Lower lobe of right lung (tissue), 2 donors: ENCODE data around the gene PHF21B. TPM values are rescaled to one million over a fixed set of nuclear protein-coding genes. Genes with fewer than 3 reads are reported as not detected.
A peak's percentile ranks its signal among the peaks of the same experiment; 100 is the strongest.
"Not testable (repeated sequence)": the region's sequence is repeated elsewhere in the genome, so short reads cannot be mapped to it uniquely, and the experiment has no call there.

ENCODE experiments used
- ATAC-seq, 2 donors: fragments of 200-7000 bp; cut with Tn5 transposase; one replicate each; pipeline ENCODE4 v1.9.1; 2020 to 2022; ENCODE audit warnings: mild to moderate bottlenecking in 2 of 2, moderate library complexity in 2 of 2
- DNase-seq: peaks from one replicate; pipeline ENCODE4 v3.0.0-alpha.2; 2020
- H3K27ac ChIP-seq: fragments of 200-600 bp; one replicate; pipeline ENCODE4 v1.8.0; 2022
- H3K27me3 ChIP-seq: fragments of 200-600 bp; one replicate; pipeline ENCODE4 v1.8.0; 2022; ENCODE audit warnings: low read depth
- H3K36me3 ChIP-seq: fragments of 200-600 bp; one replicate; pipeline ENCODE4 v1.8.0; 2022; ENCODE audit warnings: mild to moderate bottlenecking
- H3K4me1 ChIP-seq: fragments of 200-600 bp; one replicate; pipeline ENCODE4 v1.8.0; 2022
- H3K4me3 ChIP-seq: fragments of 200-600 bp; one replicate; pipeline ENCODE4 v1.8.0; 2022; ENCODE audit warnings: mild to moderate bottlenecking
- H3K9me3 ChIP-seq: fragments of 200-600 bp; one replicate; pipeline ENCODE4 v1.8.0; 2022
- intact Hi-C: fragments of 100-400 bp; cut with DNase I; formaldehyde crosslinking; loops from one replicate; pipeline ENCODE4 v1.11.0; 2022
- total RNA-seq: library from RNA; stranded (reverse); fragmentation: NEBNext Ultra II Directional; extraction: Animal tissue kit (Norgen Biotek cat#: 25700); gene quantifications from one replicate; pipeline ENCODE4 v1.2.1, GENCODE V29; 2021
- TF ChIP-seq, protein P1 (sequence below): fragments of 200-600 bp; IDR thresholded peaks from one replicate; pipeline ENCODE4 v1.8.0; 2022; ENCODE audit warnings: antibody characterized with exemption, mild to moderate bottlenecking
- donor health status: DM: no; HTN: yes; CAD: no; lungs with severe emphysema.

Gene PHF21B
- total RNA-seq, 1 donor from 2014 or later = not detected

DNA sequence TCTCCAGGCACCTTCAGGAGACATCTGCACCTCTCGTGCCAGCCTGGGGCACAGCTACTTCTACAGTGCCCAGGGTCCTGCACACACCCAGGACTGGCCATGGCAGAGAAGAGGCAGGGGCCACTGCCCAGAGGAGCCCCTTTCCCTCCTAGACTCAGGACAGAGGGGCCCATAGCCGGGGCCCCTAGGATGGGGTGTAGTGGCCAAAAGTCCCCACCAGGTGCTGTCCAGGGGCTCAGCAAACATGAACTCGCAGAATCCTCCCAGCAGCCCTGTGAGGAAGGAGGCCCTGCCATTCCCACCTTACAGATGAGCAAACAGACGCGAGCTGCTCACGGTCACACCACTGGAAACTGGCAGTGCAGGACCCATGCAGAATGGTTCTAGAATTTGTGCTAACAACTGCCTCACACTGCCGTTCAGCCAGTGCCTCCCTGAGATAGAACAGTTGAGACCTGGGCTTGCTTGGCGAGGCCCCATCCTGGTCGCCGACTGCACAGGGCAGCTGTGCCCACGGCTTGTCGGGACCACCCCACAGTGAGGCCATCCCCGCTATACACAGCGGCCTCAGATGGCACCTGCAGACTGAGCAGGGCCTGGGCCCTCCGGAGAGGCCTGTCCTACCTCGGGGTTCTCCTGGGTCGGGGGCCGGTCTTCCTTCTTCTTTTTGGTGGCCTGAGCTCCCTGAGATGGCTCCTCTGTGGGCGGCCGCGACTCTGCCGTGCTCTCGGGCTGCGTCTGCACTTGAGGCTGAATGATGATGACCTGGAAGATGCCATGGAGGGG lies 96.4 kb downstream of the PHF21B start:
- intact Hi-C loops = no loop called here
- no peak overlapping the region for H3K27ac ChIP-seq
- no peaks in the 10 kb centered on the region for H3K4me1 ChIP-seq
- ATAC-seq (no peak), DNase-seq (peak; percentile 36)
- no peak overlapping the region for H3K4me3 ChIP-seq
- TF ChIP-seq, protein P1, sequence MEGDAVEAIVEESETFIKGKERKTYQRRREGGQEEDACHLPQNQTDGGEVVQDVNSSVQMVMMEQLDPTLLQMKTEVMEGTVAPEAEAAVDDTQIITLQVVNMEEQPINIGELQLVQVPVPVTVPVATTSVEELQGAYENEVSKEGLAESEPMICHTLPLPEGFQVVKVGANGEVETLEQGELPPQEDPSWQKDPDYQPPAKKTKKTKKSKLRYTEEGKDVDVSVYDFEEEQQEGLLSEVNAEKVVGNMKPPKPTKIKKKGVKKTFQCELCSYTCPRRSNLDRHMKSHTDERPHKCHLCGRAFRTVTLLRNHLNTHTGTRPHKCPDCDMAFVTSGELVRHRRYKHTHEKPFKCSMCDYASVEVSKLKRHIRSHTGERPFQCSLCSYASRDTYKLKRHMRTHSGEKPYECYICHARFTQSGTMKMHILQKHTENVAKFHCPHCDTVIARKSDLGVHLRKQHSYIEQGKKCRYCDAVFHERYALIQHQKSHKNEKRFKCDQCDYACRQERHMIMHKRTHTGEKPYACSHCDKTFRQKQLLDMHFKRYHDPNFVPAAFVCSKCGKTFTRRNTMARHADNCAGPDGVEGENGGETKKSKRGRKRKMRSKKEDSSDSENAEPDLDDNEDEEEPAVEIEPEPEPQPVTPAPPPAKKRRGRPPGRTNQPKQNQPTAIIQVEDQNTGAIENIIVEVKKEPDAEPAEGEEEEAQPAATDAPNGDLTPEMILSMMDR = no peak
- no peaks in the 10 kb centered on the region for H3K9me3 ChIP-seq
- no peaks in the 10 kb centered on the region for H3K36me3 ChIP-seq
- H3K27me3 ChIP-seq = peaks cover 9% of the 10 kb centered on the region

DNA sequence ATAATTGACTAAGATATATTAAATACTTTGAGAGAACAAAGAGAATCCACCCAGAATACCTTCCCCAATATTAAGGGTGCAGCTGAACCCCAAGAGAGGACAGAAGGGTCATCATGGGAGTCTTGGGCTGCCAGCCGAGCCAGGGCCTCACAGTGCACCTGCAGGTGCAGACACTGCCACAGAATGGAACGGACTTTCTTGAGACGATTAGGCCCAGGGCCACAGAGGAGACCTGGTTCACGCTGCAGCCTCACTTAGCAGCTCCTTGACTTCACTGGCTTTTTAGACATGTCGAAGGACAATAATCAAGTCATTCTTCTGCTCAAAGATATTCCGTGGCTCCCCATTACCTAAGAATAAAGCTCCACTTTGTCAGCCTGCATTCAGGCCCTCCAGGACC lies 100.6 kb downstream of the PHF21B start:
- Histone ChIP-seq H3K9me3 (no peaks in the 10 kb centered on the region), H3K4me3 (no peak overlapping the region), H3K27me3 (peaks cover 7% of the 10 kb centered on the region), H3K4me1 (no peaks in the 10 kb centered on the region), H3K36me3 (no peaks in the 10 kb centered on the region), H3K27ac (no peak overlapping the region)
- TF ChIP-seq, protein P1 = no peak
- intact Hi-C loops = no loop called here
- no peak for ATAC-seq
- DNase-seq = no peak

DNA sequence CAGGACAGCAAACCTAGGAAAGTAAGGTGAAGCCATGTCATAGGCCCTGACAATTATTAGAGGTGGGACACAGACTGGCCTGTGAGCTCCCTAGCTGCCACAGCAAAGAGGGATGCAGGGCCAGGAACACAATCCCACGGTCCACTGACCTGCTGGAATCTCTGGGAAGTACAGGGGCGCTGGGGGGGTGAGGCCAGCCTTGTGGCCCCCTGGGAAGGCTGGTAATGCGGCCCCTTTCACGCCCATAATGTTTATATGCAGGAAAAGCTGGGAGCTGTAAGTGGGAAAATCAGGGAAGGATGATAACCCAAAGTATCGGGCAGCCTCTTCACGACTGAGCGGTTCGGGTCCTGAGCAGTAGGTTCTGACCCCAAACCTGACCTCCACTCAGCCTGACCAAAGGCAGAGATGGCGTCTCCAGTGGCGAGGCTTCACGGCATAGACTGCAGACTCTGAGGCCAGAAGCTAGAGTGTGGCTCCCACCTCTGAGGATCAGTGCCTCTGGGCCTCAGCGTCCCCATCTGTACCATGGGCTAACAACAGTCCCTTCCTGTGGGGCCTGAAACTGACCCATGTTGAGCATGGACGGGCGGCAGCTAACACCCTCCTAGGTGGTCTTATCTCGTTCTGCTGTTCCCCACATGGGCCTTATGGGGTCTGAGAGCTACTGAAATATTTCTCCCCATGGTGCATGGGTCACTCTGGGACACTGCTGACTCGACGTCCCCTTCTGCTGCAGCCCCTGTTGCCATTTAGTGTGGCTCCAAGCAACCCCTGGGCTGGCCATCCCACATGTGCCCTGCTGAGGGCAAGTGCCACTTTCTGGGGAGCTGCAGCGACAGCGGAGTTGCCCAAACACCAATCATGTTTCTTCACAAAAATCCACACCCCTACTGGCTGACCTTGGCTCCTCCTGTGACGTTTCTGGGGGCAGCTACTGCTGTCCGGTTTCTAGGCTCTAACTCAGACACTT lies 101.8 kb downstream of the PHF21B start:
- peaks cover 6% of the 10 kb centered on the region for H3K27me3 ChIP-seq
- intact Hi-C loops = no loop called here
- no peaks in the 10 kb centered on the region for H3K9me3 ChIP-seq
- H3K27ac ChIP-seq = no peak overlapping the region
- TF ChIP-seq, protein P1 = no peak
- ATAC-seq (no peak), DNase-seq (no peak)
- no peak overlapping the region for H3K4me3 ChIP-seq
- H3K4me1 ChIP-seq = no peaks in the 10 kb centered on the region
- H3K36me3 ChIP-seq = no peaks in the 10 kb centered on the region

DNA sequence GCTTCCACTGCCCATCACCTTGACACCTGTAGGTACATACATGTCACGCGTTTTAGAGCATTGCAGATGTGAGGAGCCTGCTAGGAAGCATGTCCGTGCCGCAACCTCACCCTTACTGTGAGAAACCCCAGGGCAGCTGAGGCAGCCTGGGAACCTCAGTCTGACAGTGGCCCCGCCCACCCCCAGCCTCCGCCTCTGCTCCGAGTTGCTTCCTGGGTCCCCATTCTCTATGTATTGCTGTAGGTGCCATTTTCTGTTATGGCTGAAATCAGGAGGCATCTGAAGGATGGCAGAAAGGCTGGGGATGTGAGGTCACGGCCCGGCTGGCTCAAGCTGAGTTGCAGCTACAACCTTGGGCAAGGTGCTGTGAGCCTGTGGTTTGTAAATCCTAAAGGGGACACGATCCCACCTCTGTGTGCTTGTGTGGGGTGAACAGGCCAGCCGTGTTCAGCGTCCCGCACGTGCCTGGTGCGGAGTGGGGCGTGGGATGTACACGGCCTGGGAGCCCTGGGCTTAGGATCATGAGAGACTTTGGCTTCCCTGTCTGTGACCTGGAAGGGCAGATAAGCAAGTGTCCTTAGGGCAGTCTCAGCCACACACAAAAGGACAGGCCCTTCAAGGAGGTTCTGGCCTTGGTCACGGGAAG lies 102.7 kb downstream of the PHF21B start:
- Histone ChIP-seq H3K4me3 (no peak overlapping the region), H3K4me1 (no peaks in the 10 kb centered on the region), H3K36me3 (no peaks in the 10 kb centered on the region), H3K27me3 (peaks cover 6% of the 10 kb centered on the region), H3K27ac (no peak overlapping the region), H3K9me3 (peaks cover under 1% of the 10 kb centered on the region)
- no peak for DNase-seq
- no peak for ATAC-seq
- intact Hi-C loops = no loop called here
- TF ChIP-seq, protein P1 = no peak

DNA sequence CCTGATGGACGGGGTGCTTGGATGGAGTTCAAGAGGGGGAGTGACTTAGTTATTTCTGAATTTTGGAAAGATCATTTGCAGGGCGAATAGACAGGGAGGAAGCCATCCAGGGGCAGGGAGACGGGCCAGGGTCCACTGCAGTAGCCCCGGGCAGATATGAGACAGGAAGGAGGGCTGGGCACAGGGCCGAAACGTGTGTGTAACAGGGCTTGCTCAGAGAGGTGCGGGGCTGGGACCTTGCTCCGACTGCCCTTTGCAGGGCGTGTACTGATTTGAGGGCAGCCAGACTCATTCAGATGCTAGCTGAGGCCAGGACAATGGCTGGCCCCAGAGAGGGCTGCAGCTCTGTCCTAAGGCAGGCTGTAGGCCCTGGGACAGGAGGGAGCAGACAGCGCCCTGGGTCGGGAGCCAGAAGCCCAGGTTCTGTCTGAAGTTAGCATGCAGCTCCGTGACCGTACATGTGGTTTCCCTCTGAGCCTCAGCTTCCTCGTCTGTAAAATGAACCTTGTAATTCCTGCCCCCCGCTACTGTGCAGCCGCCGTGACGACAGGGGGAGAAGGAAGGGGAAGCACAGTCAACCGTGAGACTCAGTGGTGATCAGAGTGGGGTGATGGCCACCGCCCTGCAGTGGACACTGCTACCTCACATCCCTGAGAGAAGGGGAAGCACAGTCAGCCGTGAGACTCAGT lies 103.4 kb downstream of the PHF21B start:
- no peak for ATAC-seq
- Histone ChIP-seq H3K4me1 (no peaks in the 10 kb centered on the region), H3K9me3 (peaks cover 7% of the 10 kb centered on the region), H3K27ac (no peak overlapping the region), H3K4me3 (no peak overlapping the region), H3K27me3 (peaks cover 6% of the 10 kb centered on the region), H3K36me3 (no peaks in the 10 kb centered on the region)
- TF ChIP-seq, protein P1 = no peak
- intact Hi-C loops = no loop called here
- no peak for DNase-seq

DNA sequence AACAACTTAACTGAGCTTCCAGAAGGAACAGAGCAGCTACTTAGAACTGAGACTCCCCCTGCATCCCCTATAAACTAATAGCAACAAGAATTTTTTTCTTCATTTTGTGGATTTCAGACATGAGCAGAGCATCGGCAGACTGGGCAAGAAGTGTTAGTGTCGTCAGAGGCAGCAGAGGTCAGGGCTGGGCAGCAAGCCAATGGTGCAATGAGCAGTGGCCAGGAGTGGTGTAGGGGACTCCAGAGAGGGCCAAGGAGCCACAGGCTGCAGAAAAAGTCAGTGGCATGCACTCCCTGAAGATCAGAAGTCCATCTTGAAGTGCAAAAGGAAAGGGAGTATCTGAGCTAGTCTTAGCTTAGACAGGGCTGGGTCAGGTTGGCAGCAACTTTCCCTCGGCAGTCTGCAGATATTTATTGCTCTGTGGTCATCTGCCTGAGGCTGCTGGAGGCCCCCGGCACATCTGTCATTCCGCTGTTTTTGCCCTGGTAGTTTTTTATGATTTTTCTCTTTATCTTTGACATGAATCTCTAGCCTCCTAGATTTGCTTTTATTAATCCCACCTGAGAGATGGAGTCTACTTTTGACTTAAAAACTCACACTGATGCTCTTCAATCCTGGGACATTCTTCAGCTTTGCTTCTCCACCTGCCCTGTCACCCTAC lies 105.2 kb downstream of the PHF21B start:
- H3K4me1 ChIP-seq, H3K36me3 ChIP-seq, H3K27ac ChIP-seq, ATAC-seq, H3K27me3 ChIP-seq, intact Hi-C loops, DNase-seq, H3K4me3 ChIP-seq: not testable (repeated sequence)
- H3K9me3 ChIP-seq = peaks cover 16% of the 10 kb centered on the region

DNA sequence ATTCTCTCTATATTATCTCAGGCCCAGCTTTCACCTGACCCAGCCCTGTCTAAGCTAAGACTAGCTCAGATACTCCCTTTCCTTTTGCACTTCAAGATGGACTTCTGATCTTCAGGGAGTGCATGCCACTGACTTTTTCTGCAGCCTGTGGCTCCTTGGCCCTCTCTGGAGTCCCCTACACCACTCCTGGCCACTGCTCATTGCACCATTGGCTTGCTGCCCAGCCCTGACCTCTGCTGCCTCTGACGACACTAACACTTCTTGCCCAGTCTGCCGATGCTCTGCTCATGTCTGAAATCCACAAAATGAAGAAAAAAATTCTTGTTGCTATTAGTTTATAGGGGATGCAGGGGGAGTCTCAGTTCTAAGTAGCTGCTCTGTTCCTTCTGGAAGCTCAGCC lies 106.6 kb downstream of the PHF21B start:
- ATAC-seq, DNase-seq, intact Hi-C loops: not testable (repeated sequence)

More for the DNA sequence above, 106.6 kb downstream of the PHF21B start:
- not testable (repeated sequence) for H3K4me1 ChIP-seq, H3K36me3 ChIP-seq, H3K27ac ChIP-seq, H3K4me3 ChIP-seq, H3K27me3 ChIP-seq
- H3K9me3 ChIP-seq = peaks cover 16% of the 10 kb centered on the region
